H1 (cell line): Measurements from ENCODE around the gene SLC48A1. TPM values are rescaled to one million over a fixed set of nuclear protein-coding genes. Genes with fewer than 3 reads are reported as not detected.

Experiments used
- CTCF ChIA-PET: fragments of 300-600 bp; sonication (Branson Sonifier 250); formaldehyde crosslinking; loops from one replicate; lab custom pipeline; 2021; ENCODE audit not compliant: partially characterized antibody; lab: Charles Lee
- POLR2A ChIA-PET: fragments of 300-600 bp; sonication (Branson Sonifier 250); formaldehyde crosslinking; loops from one replicate; lab custom pipeline; 2021; ENCODE audit warnings: inconsistent platforms; ENCODE audit not compliant: partially characterized antibody; lab: Charles Lee
- DNase-seq, 2 experiments: peaks; one replicate each; pipeline versions ENCODE4 v3.0.0 to v3.0.0-alpha.2; 2010 to 2022; ENCODE audit warnings: low spot score in 2 of 2, low read depth in 1 of 2, mixed read lengths in 1 of 2
- FAIRE-seq: peaks from 2 replicates; lab custom pipeline; 2011; peaks lifted over from hg19 to GRCh38; lab: Jason Lieb, UNC
- H2AFZ ChIP-seq: 2 replicates; pipeline ENCODE4 v1.8.1; 2012; ENCODE audit warnings: low read length, inconsistent platforms
- H2AK5ac ChIP-seq: 2 replicates; pipeline ENCODE4 v1.6.1; 2013; ENCODE audit warnings: low read depth, low read length
- H2BK120ac ChIP-seq: replicated peaks from 2 replicates; pipeline ENCODE3; 2013; ENCODE audit warnings: low read depth, low read length, inconsistent platforms
- H2BK12ac ChIP-seq: 2 replicates; pipeline ENCODE4 v1.6.1; 2013; ENCODE audit warnings: low read depth, low read length
- H2BK15ac ChIP-seq: 2 replicates; pipeline ENCODE4 v1.6.1; 2013; ENCODE audit warnings: low read length
- H2BK20ac ChIP-seq: 2 replicates; pipeline ENCODE4 v1.6.1; 2013; ENCODE audit warnings: low read length
- H2BK5ac ChIP-seq: 2 replicates; pipeline ENCODE4 v1.6.1; 2013; ENCODE audit warnings: low read depth, low read length
- H3K14ac ChIP-seq: 2 replicates; pipeline ENCODE4 v1.6.1; 2013; ENCODE audit warnings: inconsistent platforms; ENCODE audit not compliant: insufficient read length
- H3K18ac ChIP-seq: 2 replicates; pipeline ENCODE4 v1.6.1; 2013; ENCODE audit warnings: low read length; ENCODE audit errors: extremely low read depth
- H3K23ac ChIP-seq: 2 replicates; pipeline ENCODE4 v1.6.1; 2013; ENCODE audit warnings: inconsistent platforms; ENCODE audit not compliant: insufficient read length
- H3K23me2 ChIP-seq: 2 replicates; pipeline ENCODE4 v1.6.1; 2013; ENCODE audit warnings: low read depth, low read length
- H3K27ac ChIP-seq: 2 replicates; pipeline ENCODE4 v1.6.1; 2011; ENCODE audit warnings: low read depth, low read length, inconsistent platforms
- H3K27me3 ChIP-seq, 4 experiments: replicated peaks in 1 of 4; 1 replicate in 1 of 4; 2 replicates in 3 of 4; pipeline versions ENCODE4 v1.6.1 to v1.8.1; 2011 to 2013; ENCODE audit warnings: low read length in 3 of 4, mild to moderate bottlenecking in 3 of 4, inconsistent platforms in 2 of 4, mixed read lengths in 2 of 4, moderate library complexity in 1 of 4; ENCODE audit not compliant: control insufficient read depth in 3 of 4, insufficient read depth in 3 of 4; ENCODE audit errors: extremely low read depth in 1 of 4
- H3K36me3 ChIP-seq, 4 experiments: 2 replicates each; pipeline versions ENCODE4 v1.6.1 to v1.8.1; 2011 to 2013; ENCODE audit warnings: mild to moderate bottlenecking in 4 of 4, low read length in 3 of 4, moderate library complexity in 2 of 4, control low read depth in 1 of 4, inconsistent platforms in 1 of 4; ENCODE audit not compliant: insufficient read depth in 4 of 4, control insufficient read depth in 2 of 4
- H3K4ac ChIP-seq: replicated peaks from 2 replicates; pipeline ENCODE3; 2013; ENCODE audit warnings: low read length, low read depth, mixed read lengths, inconsistent platforms; ENCODE audit not compliant: insufficient read length
- H3K4me1 ChIP-seq, 4 experiments: replicated peaks in 1 of 4; 1 replicate in 1 of 4; 2 replicates in 3 of 4; pipeline versions ENCODE4 v1.6.1 to v1.8.1; 2011 to 2013; ENCODE audit warnings: low read length in 3 of 4, inconsistent platforms in 2 of 4, mixed read lengths in 1 of 4; ENCODE audit not compliant: insufficient read depth in 4 of 4, control insufficient read depth in 3 of 4
- H3K4me2 ChIP-seq, 2 experiments: 2 replicates each; pipeline versions ENCODE4 v1.6.1 to v1.8.1; 2011 to 2013; ENCODE audit warnings: low read depth in 2 of 2, low read length in 2 of 2, control low read depth in 1 of 2, inconsistent platforms in 1 of 2, mild to moderate bottlenecking in 1 of 2; ENCODE audit not compliant: insufficient read depth in 1 of 2
- H3K4me3 ChIP-seq, 4 experiments: fragments of 200-600, 300-600 bp in 1 of 4; sonication (generic), shearing (Covaris generic), sonication (Bioruptor Twin) in 1 of 4; 2 replicates each; pipeline versions ENCODE4 v1.5.1 to v1.8.1; 2011 to 2016; ENCODE audit warnings: low read length in 4 of 4, low read depth in 3 of 4, control low read depth in 2 of 4, inconsistent platforms in 2 of 4, mild to moderate bottlenecking in 2 of 4, mixed read lengths in 1 of 4, moderate library complexity in 1 of 4; ENCODE audit not compliant: insufficient read depth in 2 of 4; ENCODE audit errors: extremely low read depth in 1 of 4
- H3K56ac ChIP-seq: replicated peaks from 2 replicates; pipeline ENCODE3; 2013; ENCODE audit warnings: low read depth, mild to moderate bottlenecking, mixed read lengths, low read length, inconsistent platforms; ENCODE audit not compliant: insufficient read length
- H3K79me1 ChIP-seq: 2 replicates; pipeline ENCODE4 v1.6.1; 2013; ENCODE audit warnings: low read depth, low read length, control low read depth
- H3K79me2 ChIP-seq, 2 experiments: 2 replicates each; pipeline versions ENCODE4 v1.6.1 to v1.8.1; 2012 to 2013; ENCODE audit warnings: low read length in 2 of 2, mild to moderate bottlenecking in 2 of 2, inconsistent platforms in 1 of 2; ENCODE audit not compliant: insufficient read depth in 2 of 2, control insufficient read depth in 1 of 2
- H3K9ac ChIP-seq, 4 experiments: replicated peaks in 1 of 4; 1 replicate in 1 of 4; 2 replicates in 3 of 4; pipeline versions ENCODE4 v1.6.1 to v1.8.1; 2011 to 2013; ENCODE audit warnings: low read depth in 3 of 4, low read length in 3 of 4, control low read depth in 2 of 4, mild to moderate bottlenecking in 2 of 4, moderate library complexity in 2 of 4, inconsistent platforms in 1 of 4; ENCODE audit errors: extremely low read depth in 1 of 4
- H3K9me3 ChIP-seq, 2 experiments: 2 replicates each; pipeline versions ENCODE4 v1.6.1 to v1.8.1; 2012 to 2013; ENCODE audit warnings: mild to moderate bottlenecking in 2 of 2, moderate library complexity in 2 of 2, control low read depth in 1 of 2, inconsistent platforms in 1 of 2, low read depth in 1 of 2, low read length in 1 of 2, mixed read lengths in 1 of 2; ENCODE audit not compliant: insufficient read depth in 2 of 2
- H4K20me1 ChIP-seq, 2 experiments: replicated peaks in 1 of 2; 2 replicates each; pipeline versions ENCODE3 to v1.8.1; 2011 to 2013; ENCODE audit warnings: inconsistent platforms in 2 of 2, low read length in 2 of 2, mild to moderate bottlenecking in 1 of 2; ENCODE audit not compliant: insufficient read depth in 2 of 2, control insufficient read depth in 1 of 2
- H4K5ac ChIP-seq: 2 replicates; pipeline ENCODE4 v1.6.1; 2013; ENCODE audit warnings: low read length, low read depth, mixed read lengths, inconsistent platforms; ENCODE audit not compliant: insufficient read length
- H4K8ac ChIP-seq: 2 replicates; pipeline ENCODE4 v1.8.0; 2013; ENCODE audit warnings: mild to moderate bottlenecking, moderate library complexity, low read length, inconsistent platforms; ENCODE audit not compliant: insufficient read depth; ENCODE audit errors: extremely low read depth
- H4K91ac ChIP-seq: replicated peaks from 2 replicates; pipeline ENCODE3; 2013; ENCODE audit warnings: low read length, mixed read lengths, inconsistent platforms; ENCODE audit not compliant: insufficient read length
- CEBPB ChIP-seq: IDR thresholded peaks from 2 replicates; pipeline ENCODE4 v1.6.1; 2012; ENCODE audit warnings: low read depth, low read length
- EP300 ChIP-seq, 2 experiments: IDR thresholded peaks; 1 replicate in 1 of 2; 2 replicates in 1 of 2; pipeline ENCODE4 v1.6.1; 2011 to 2012; ENCODE audit warnings: low read depth in 2 of 2, low read length in 2 of 2, mild to moderate bottlenecking in 2 of 2, borderline replicate concordance in 1 of 2, inconsistent platforms in 1 of 2, moderate library complexity in 1 of 2
- JUND ChIP-seq: IDR thresholded peaks from 2 replicates; pipeline ENCODE4 v1.6.1; 2011; ENCODE audit warnings: mild to moderate bottlenecking, improper control_type of control experiment, low read length
- KDM1A ChIP-seq: fragments of 200-600, 300-600 bp; sonication (generic); IDR thresholded peaks from 2 replicates; pipeline ENCODE4 v1.7.1; 2016; ENCODE audit warnings: mild to moderate bottlenecking, low read length, borderline replicate concordance
- KDM4A ChIP-seq: IDR thresholded peaks from one replicate; pipeline ENCODE4 v1.7.1; 2012; ENCODE audit warnings: low read depth, mild to moderate bottlenecking, moderate library complexity, low read length, inconsistent platforms; ENCODE audit not compliant: severe bottlenecking
- POLR2AphosphoS5 ChIP-seq: IDR thresholded peaks from 2 replicates; pipeline ENCODE4 v1.6.1; 2011; ENCODE audit warnings: low read depth, low read length
- RAD21 ChIP-seq, 2 experiments: IDR thresholded peaks in 1 of 2; conservative IDR thresholded peaks in 1 of 2; 2 replicates each; pipeline ENCODE4 v1.6.1; 2011; ENCODE audit warnings: low read depth in 2 of 2, low read length in 2 of 2, improper control_type of control experiment in 1 of 2, inconsistent platforms in 1 of 2, mild to moderate bottlenecking in 1 of 2, moderate library complexity in 1 of 2
- RNF2 ChIP-seq: fragments of 200-900, 300-1000 bp; sonication (generic); IDR thresholded peaks from 2 replicates; pipeline ENCODE4 v1.7.1; 2016; ENCODE audit warnings: borderline replicate concordance, low read depth, mild to moderate bottlenecking, antibody characterized with exemption, low read length; ENCODE audit not compliant: poor library complexity, severe bottlenecking; ENCODE audit errors: missing control alignments
- SIN3A ChIP-seq, 2 experiments: IDR thresholded peaks in 1 of 2; conservative IDR thresholded peaks in 1 of 2; 2 replicates each; pipeline ENCODE4 v1.6.1; 2011 to 2012; ENCODE audit warnings: low read length in 2 of 2, improper control_type of control experiment in 1 of 2, low read depth in 1 of 2, mild to moderate bottlenecking in 1 of 2
- ZNF274 ChIP-seq: IDR thresholded peaks from 2 replicates; pipeline ENCODE4 v1.7.0; 2012; ENCODE audit warnings: low read length, borderline replicate concordance; ENCODE audit errors: extremely low read depth
- WGBS, 2 experiments: shearing (Covaris generic) in 1 of 2; methylation state at CpG; one replicate each; pipeline versions ENCODE4 v1.1.6 to v1.1.7; 2013 to 2015; ENCODE audit warnings: low lambda C conversion rate in 2 of 2, mixed read lengths in 2 of 2, inconsistent platforms in 1 of 2, low coverage in 1 of 2, missing lambda C conversion rate in 1 of 2; ENCODE audit not compliant: insufficient replicate concordance in 2 of 2, insufficient coverage in 1 of 2, insufficient read length in 1 of 2; ENCODE audit errors: extremely low coverage in 1 of 2, missing lambda C conversion rate in 1 of 2; 5-methylcytosine and 5-hydroxymethylcytosine counted together
- polyA plus RNA-seq, 7 experiments: library from polyadenylated mRNA; depleted of rRNA in 3 of 7; stranded (reverse) in 5 of 7; unstranded in 2 of 7; fragments of >200 nt in 5 of 7; fragments of 200-250 nt in 2 of 7; gene quantifications; 1 replicate in 5 of 7; 2 replicates in 1 of 7; 4 replicates in 1 of 7; pipeline versions ENCODE4 v1.2.1 to v1.2.3, GENCODE V29; 2011 to 2013; ENCODE audit warnings: missing spikeins in 2 of 7, mixed read lengths in 2 of 7
- total RNA-seq: library from RNA; stranded (reverse); fragmentation: NEBNext Ultra II Directional; extraction: Animal tissue kit (Norgen Biotek cat#: 25700); gene quantifications from 2 replicates; pipeline ENCODE4 v1.2.1, GENCODE V29; 2021

Gene SLC48A1
- total and polyA plus RNA-seq, 2 of the 8 experiments (the other 6 are each of a cell fraction or from before 2014, with no cell fraction given) = 9.5 to 14.1 TPM

GRCh38 chr12:47742253-47742825 lies 30.7 kb upstream of the SLC48A1 start:
- Histone ChIP-seq H2BK5ac (no peak overlapping the region), H3K56ac (no peak overlapping the region), H2BK120ac (no peak overlapping the region), H3K23me2 (no peaks in the 10 kb centered on the region; the same call in 1 of the 2 replicates), H4K8ac (no peak overlapping the region), H3K79me1 (no peaks in the 10 kb centered on the region), H3K27me3 (no peaks in the 10 kb centered on the region), H3K4me3 (no peak overlapping the region), H3K9me3 (no peaks in the 10 kb centered on the region), H3K79me2 (no peaks in the 10 kb centered on the region), H3K36me3 (no peaks in the 10 kb centered on the region), H3K4me1 (peaks cover 0 to 10% (median 2%) of the 10 kb centered on the region in 4 experiments; a peak in 4 of 7 replicates), H4K91ac (no peak overlapping the region), H2BK15ac (no peak overlapping the region), H3K27ac (no peak overlapping the region), H3K9ac (no peak overlapping the region), H3K23ac (no peak overlapping the region), H4K20me1 (no peaks in the 10 kb centered on the region), H2BK20ac (no peak overlapping the region), H2AFZ (no peak overlapping the region), H3K14ac (no peak overlapping the region), H2AK5ac (no peak overlapping the region), H3K4me2 (no peak overlapping the region), H2BK12ac (no peak overlapping the region), H4K5ac (no peak overlapping the region), H3K4ac (no peak overlapping the region), H3K18ac (no peak overlapping the region)
- FAIRE-seq = peak; percentile 92
- 67% methylated on average over 7 of the region's 7 CpGs; no CpG with 5 or more reads in 1 of the 2 experiments for WGBS, 2 experiments
- DNase-seq = peak in 1 of 2 experiments; percentile 97
- ChIA-PET POLR2A (interaction anchor here (0.8 to 7.4 kb wide), 11 partner anchors 8 to 95 kb away, joined by 3 to 79 read pairs (median 8); partner anchors contain the start of genes RAPGEF3 and SLC48A1), CTCF (interaction anchor here (0.5 to 64.6 kb wide), 36 partner anchors 7 to 675 kb away, joined by 3 to 2442 read pairs (median 6); partner anchors contain the start of genes ENDOU, HDAC7, RAPGEF3 and SLC48A1)
- no peak for TF ChIP-seq CEBPB
- peak; percentile 61; the same call in 1 of the 2 replicates for TF ChIP-seq KDM1A
- TF ChIP-seq EP300 (IDR thresholded peaks at IDR 0.05; ENCODE audit: borderline replicate concordance in 1 of 2, low read depth in 2 of 2, low read length in 2 of 2) = no peak
- peak; percentile 91 to 93 for TF ChIP-seq RAD21 (IDR thresholded peaks at IDR 0.05 in 1 of 2, conservative IDR thresholded peaks at IDR 0.05 in 1 of 2; ENCODE audit: low read depth in 2 of 2, low read length in 2 of 2)
- no peak for TF ChIP-seq JUND
- no peak for TF ChIP-seq POLR2AphosphoS5
- TF ChIP-seq RNF2 = no peak
- 0 out of 4 replicates have a peak, but pooled peaks of 1 of the 2 experiments have one; percentile 26 for TF ChIP-seq SIN3A (conservative IDR thresholded peaks at IDR 0.05 in 1 of 2, IDR thresholded peaks at IDR 0.05 in 1 of 2; ENCODE audit: low read depth in 1 of 2, low read length in 2 of 2)
- no peak for TF ChIP-seq KDM4A
- no peak for TF ChIP-seq ZNF274
